ENCODE results near the gene DNPEP. TPM values are rescaled to one million over a fixed set of nuclear protein-coding genes. Genes with fewer than 3 reads are reported as not detected.

Gene DNPEP
- total and polyA plus RNA-seq, 3 experiments from 2014 or later: 69.1 to 116 (median 112) TPM

DNA sequence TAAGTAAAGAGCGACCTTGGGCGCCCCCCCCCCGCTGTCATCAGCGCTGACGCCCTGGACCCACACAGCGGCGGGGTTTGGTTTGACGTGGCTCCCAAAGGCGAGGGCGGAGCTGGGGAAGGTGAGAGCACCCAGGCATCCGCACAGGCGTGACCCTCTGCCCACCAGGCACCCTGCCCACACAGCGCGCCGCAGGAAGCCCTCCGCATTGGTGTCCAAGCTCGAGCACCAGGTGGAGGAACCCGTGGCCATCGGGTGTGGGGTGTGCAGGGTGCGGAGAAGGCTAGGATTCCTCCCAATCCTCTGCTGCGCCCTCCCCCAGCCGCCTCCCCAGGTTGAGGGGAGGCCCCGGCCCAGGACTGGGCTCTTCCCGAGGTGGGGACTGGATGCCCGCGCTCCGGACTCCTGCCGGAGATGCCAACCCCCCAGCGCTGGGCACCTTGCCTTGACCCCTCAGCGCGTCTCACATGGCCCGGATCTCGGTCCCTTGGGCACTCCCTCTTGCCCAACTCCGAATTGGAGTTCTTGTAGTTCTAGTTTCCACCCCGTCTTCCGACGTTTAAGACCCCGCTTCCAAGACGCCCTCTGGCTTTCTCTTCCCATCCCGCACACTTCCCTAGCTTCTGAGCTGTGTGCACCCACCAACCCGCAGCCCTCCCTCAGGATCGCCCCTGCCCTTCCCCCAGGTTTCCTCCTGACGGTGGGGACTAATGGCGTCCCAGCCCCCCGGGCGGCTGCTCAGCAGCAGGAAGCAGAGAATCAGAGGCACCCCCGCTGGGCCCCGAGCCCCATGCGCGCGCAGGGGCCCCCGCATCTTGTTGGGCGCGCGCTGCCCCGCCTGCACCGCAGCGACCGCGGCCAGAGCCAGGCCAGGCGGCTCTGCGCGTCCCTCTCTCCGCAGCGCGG, 29.3 kb downstream of the DNPEP start:
- Histone ChIP-seq H3K36me3 (ENCODE audit: insufficient read depth, low read length) (no peaks in the 10 kb centered on the region), H3K27ac (ENCODE audit: low read depth, low read length) (no peak overlapping the region), H3K4me3 (ENCODE audit: low read length) (no peak overlapping the region), H3K27me3 (ENCODE audit: insufficient read depth, low read length, poor library complexity, severe bottlenecking) (peaks cover 5% of the 10 kb centered on the region), H3K4me1 (ENCODE audit: insufficient read depth, low read length) (no peaks in the 10 kb centered on the region), H3K9me3 (ENCODE audit: low read length) (no peaks in the 10 kb centered on the region)
- H3K4me3 Mint-ChIP-seq: peak overlapping the region in 1 of 7 donors; percentile 56
- H3K36me3 Mint-ChIP-seq: peaks cover 4 to 10% (median 4%) of the 10 kb centered on the region in 3 donors
- POLR2A ChIA-PET: no interaction called here
- H3K9me3 Mint-ChIP-seq: no peaks in the 10 kb centered on the region
- CTCF ChIA-PET: interaction anchor here (0.7 kb wide), 1 partner anchor 202 kb away, joined by 3 read pairs; no protein-coding TSS in a partner anchor
- no peak overlapping the region for H3K27ac Mint-ChIP-seq
- H3K4me1 Mint-ChIP-seq: peaks cover 0 to 5% (median 4%) of the 10 kb centered on the region in 3 donors
- no peak for DNase-seq
- H3K27me3 Mint-ChIP-seq: peaks cover 41 to 62% of the 10 kb centered on the region in 2 donors

DNA sequence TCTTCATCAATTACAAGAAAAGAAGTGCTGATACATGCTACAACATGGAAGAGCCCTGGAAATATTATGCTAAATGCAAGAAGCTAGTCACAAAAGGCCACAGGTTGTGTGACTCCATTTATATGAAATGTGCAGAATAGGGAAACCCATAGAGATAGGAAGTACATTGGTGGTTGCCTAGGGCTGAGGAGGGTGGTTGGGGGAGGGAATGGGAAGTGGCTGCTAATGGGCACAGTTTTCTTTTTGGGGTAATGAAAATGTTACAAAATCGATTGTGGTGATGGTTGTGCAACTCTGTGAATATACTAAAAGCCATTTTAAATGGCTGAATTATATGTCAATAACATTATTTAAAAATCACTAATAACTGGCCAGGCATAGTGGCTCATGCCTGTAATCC, 30.9 kb downstream of the DNPEP start:
- H3K27me3 Mint-ChIP-seq: peaks cover 47 to 70% of the 10 kb centered on the region in 2 donors

DNA sequence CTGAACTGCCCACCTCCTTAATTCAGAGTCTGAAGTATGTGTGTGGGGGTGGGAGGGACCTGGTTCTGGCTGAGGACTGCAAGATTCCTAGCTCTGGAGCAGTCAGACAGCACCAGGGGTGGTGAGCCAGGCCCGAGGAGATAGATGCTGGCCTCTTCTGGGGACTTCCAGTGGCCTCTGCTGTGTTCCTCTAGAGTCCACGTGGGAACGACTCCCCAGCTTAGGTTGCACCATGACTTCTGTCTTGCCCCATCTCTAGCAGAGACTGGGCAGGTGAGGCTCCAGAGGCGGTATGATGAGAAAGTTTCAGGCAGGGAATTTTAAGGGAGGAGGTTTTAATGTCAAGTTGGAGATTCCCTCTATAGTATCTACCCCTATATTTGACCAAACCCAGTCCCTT, 33.1 kb downstream of the DNPEP start:
- ChIA-PET POLR2A (no interaction called here), CTCF (no interaction called here)
- H3K27ac ChIP-seq (ENCODE audit: low read depth, low read length): no peak overlapping the region
- H3K36me3 ChIP-seq (ENCODE audit: insufficient read depth, low read length): no peaks in the 10 kb centered on the region
- Mint-ChIP-seq H3K27me3 (peaks cover 39 to 82% of the 10 kb centered on the region in 2 donors), H3K4me3 (no peak overlapping the region), H3K27ac (peak overlapping the region in 1 of 8 donors; percentile 58), H3K9me3 (no peaks in the 10 kb centered on the region), H3K4me1 (peaks cover 0 to 5% (median 4%) of the 10 kb centered on the region in 3 donors), H3K36me3 (peaks cover 0 to 2% (median 0%) of the 10 kb centered on the region in 3 donors)
- no peaks in the 10 kb centered on the region for H3K9me3 ChIP-seq (ENCODE audit: low read length)
- no peaks in the 10 kb centered on the region for H3K4me1 ChIP-seq (ENCODE audit: insufficient read depth, low read length)
- H3K27me3 ChIP-seq (ENCODE audit: insufficient read depth, low read length, poor library complexity, severe bottlenecking): peaks cover 8% of the 10 kb centered on the region
- DNase-seq: no peak
- H3K4me3 ChIP-seq (ENCODE audit: low read length): no peak overlapping the region

More for the DNA sequence above, 30.9 kb downstream of the DNPEP start:
- Mint-ChIP-seq H3K27ac (no peak overlapping the region), H3K36me3 (peaks cover 0 to 8% (median 0%) of the 10 kb centered on the region in 3 donors), H3K4me1 (peaks cover 0 to 5% (median 4%) of the 10 kb centered on the region in 3 donors), H3K9me3 (no peaks in the 10 kb centered on the region), H3K4me3 (no peak overlapping the region)
- peaks cover 8% of the 10 kb centered on the region for H3K27me3 ChIP-seq (ENCODE audit: insufficient read depth, low read length, poor library complexity, severe bottlenecking)
- POLR2A ChIA-PET: no interaction called here
- no peak overlapping the region for H3K27ac ChIP-seq (ENCODE audit: low read depth, low read length)
- H3K36me3 ChIP-seq (ENCODE audit: insufficient read depth, low read length): no peaks in the 10 kb centered on the region
- DNase-seq: no peak
- CTCF ChIA-PET: no interaction called here
- no peak overlapping the region for H3K4me3 ChIP-seq (ENCODE audit: low read length)
- no peaks in the 10 kb centered on the region for H3K4me1 ChIP-seq (ENCODE audit: insufficient read depth, low read length)
- no peaks in the 10 kb centered on the region for H3K9me3 ChIP-seq (ENCODE audit: low read length)

DNA sequence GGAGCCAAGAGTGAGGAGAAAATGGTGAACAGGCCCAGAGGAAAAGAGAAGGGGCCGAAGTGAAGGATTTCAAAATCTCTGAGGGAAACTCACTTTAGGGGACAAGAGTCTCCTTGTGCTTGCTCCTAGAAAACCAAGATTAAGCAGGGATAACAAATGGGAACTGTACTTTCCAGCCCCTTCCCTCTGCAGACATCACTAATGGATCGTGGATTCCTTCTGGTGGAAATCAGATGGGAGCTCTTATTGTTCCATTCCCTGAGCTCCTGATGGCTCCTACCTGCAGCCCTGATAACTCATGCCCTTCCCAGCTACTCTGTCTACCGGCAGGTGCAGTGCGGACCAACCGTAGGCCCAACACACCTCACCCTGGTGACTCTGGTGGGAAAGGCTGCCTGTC, 34.6 kb downstream of the DNPEP start:
- Histone ChIP-seq H3K27me3 (ENCODE audit: insufficient read depth, low read length, poor library complexity, severe bottlenecking) (peaks cover 8% of the 10 kb centered on the region), H3K36me3 (ENCODE audit: insufficient read depth, low read length) (no peaks in the 10 kb centered on the region), H3K9me3 (ENCODE audit: low read length) (no peaks in the 10 kb centered on the region), H3K4me1 (ENCODE audit: insufficient read depth, low read length) (no peaks in the 10 kb centered on the region), H3K4me3 (ENCODE audit: low read length) (no peak overlapping the region), H3K27ac (ENCODE audit: low read depth, low read length) (no peak overlapping the region)
- peaks cover 0 to 2% (median 0%) of the 10 kb centered on the region in 3 donors for H3K36me3 Mint-ChIP-seq
- peaks cover 0 to 4% (median 0%) of the 10 kb centered on the region in 3 donors for H3K4me1 Mint-ChIP-seq
- H3K27me3 Mint-ChIP-seq: peaks cover 41 to 83% of the 10 kb centered on the region in 2 donors
- CTCF ChIA-PET: interaction anchor here (0.9 to 2.0 kb wide), 5 partner anchors 11 to 107 kb away, joined by 3 to 7 read pairs (median 4); no protein-coding TSS in a partner anchor
- no peak for DNase-seq
- H3K4me3 Mint-ChIP-seq: no peak overlapping the region
- H3K27ac Mint-ChIP-seq: no peak overlapping the region
- POLR2A ChIA-PET: no interaction called here
- no peaks in the 10 kb centered on the region for H3K9me3 Mint-ChIP-seq

DNA sequence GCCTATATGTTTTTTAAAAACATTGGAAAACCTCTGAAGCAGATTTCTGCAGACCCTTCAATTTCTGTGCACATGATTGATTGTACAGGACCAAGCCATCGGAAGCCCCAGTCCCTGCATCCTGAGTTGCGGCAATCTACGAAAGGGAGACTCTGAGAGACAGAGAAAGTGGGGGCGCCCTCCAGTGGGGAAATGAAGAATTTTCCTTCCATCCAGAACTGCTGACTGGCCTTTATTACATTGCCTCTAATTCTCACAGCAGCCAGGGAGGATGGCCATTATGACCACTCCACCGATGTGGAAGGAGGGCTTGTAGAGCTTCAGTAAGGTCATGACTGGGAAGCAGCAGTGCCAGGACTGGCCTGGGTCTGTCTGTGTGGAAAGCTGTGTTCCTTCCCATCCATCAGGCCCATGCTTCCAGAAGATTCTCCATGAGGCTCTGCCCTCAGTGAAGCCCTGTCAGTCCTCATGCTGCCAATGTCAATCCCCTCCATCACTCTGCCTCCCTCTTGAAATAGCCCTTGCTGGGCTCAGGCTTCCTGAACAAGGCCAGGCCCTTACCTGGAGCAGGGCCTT, 35.2 kb downstream of the DNPEP start:
- Mint-ChIP-seq H3K4me1 (peaks cover 0 to 2% (median 0%) of the 10 kb centered on the region in 3 donors), H3K9me3 (no peaks in the 10 kb centered on the region), H3K36me3 (peaks cover 0 to 2% (median 0%) of the 10 kb centered on the region in 3 donors), H3K4me3 (no peak overlapping the region), H3K27ac (peak overlapping the region in 1 of 8 donors; percentile 87), H3K27me3 (peaks cover 40 to 84% of the 10 kb centered on the region in 2 donors)
- no peaks in the 10 kb centered on the region for H3K36me3 ChIP-seq (ENCODE audit: insufficient read depth, low read length)
- DNase-seq: peak; percentile 36 to 64 (median 46)
- H3K27ac ChIP-seq (ENCODE audit: low read depth, low read length): no peak overlapping the region
- no peaks in the 10 kb centered on the region for H3K9me3 ChIP-seq (ENCODE audit: low read length)
- no peak overlapping the region for H3K4me3 ChIP-seq (ENCODE audit: low read length)
- CTCF ChIA-PET: interaction anchor here (1.5 to 2.0 kb wide), 4 partner anchors 10 to 53 kb away, joined by 3 to 7 read pairs (median 5); no protein-coding TSS in a partner anchor
- H3K27me3 ChIP-seq (ENCODE audit: insufficient read depth, low read length, poor library complexity, severe bottlenecking): peaks cover 8% of the 10 kb centered on the region
- POLR2A ChIA-PET: no interaction called here
- no peaks in the 10 kb centered on the region for H3K4me1 ChIP-seq (ENCODE audit: insufficient read depth, low read length)

DNA sequence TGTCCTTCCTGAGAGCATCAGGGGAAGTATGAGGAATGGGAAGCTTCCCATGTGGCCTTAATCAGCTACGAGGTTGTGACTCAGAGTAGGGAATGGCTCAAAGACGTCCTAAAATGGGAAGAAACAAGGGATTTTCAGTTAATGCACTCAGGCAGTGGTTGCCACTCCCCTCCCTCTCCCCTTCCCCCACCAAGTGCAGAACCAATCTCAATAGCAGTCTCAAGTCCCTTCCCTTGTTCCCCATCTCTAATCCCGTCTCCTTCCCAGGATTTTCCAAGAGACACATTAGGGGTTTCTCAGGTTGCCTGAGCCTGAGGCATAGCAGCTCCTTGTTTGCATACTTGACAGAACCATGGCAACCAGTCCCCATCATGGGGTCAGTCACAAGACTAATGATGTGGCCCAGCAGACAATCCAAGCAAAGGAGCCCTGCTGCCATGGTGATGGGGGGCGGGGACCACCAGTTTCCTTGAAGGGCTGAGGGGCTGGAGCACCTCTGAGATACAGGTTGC, 36.9 kb downstream of the DNPEP start:
- no peak overlapping the region for H3K27ac Mint-ChIP-seq

DNA sequence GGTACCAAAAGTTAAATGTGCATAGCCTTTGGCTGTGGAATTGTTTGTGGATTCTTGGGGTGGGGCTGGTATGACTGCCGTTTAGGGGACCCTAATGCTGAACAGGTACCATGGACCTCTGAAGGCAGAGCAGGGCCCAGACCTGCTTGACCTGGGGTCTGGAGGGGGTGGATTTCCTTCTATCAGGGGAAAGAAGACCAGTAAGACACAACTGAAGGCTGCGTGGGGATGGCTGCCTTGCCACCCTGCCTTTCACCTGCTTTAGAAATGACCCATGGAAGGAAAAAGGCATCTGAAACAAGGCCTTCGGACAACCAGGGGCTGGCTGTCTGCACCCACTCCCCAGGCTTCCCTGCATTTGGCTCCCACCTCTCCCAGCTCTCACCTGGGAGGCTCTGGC, 37.5 kb downstream of the DNPEP start:
- CTCF ChIA-PET: interaction anchor here (1.8 to 2.3 kb wide), 2 partner anchors 55 to 191 kb away, joined by 4 to 5 read pairs; no protein-coding TSS in a partner anchor
- Histone ChIP-seq H3K4me1 (ENCODE audit: insufficient read depth, low read length) (no peaks in the 10 kb centered on the region), H3K36me3 (ENCODE audit: insufficient read depth, low read length) (no peaks in the 10 kb centered on the region), H3K27ac (ENCODE audit: low read depth, low read length) (no peak overlapping the region), H3K27me3 (ENCODE audit: insufficient read depth, low read length, poor library complexity, severe bottlenecking) (peaks cover 3% of the 10 kb centered on the region), H3K4me3 (ENCODE audit: low read length) (no peak overlapping the region), H3K9me3 (ENCODE audit: low read length) (no peaks in the 10 kb centered on the region)
- no peak for DNase-seq
- Mint-ChIP-seq H3K27me3 (peaks cover 21 to 82% of the 10 kb centered on the region in 2 donors), H3K4me3 (no peak overlapping the region), H3K36me3 (no peaks in the 10 kb centered on the region), H3K9me3 (no peaks in the 10 kb centered on the region), H3K4me1 (no peaks in the 10 kb centered on the region), H3K27ac (no peak overlapping the region)
- POLR2A ChIA-PET: no interaction called here

More for the DNA sequence above, 36.9 kb downstream of the DNPEP start:
- H3K27ac ChIP-seq (ENCODE audit: low read depth, low read length): no peak overlapping the region
- POLR2A ChIA-PET: no interaction called here
- Mint-ChIP-seq H3K4me1 (no peaks in the 10 kb centered on the region), H3K9me3 (no peaks in the 10 kb centered on the region), H3K36me3 (no peaks in the 10 kb centered on the region), H3K27me3 (peaks cover 26 to 83% of the 10 kb centered on the region in 2 donors), H3K4me3 (no peak overlapping the region)
- H3K9me3 ChIP-seq (ENCODE audit: low read length): no peaks in the 10 kb centered on the region
- H3K27me3 ChIP-seq (ENCODE audit: insufficient read depth, low read length, poor library complexity, severe bottlenecking): peaks cover 3% of the 10 kb centered on the region
- DNase-seq: no peak
- CTCF ChIA-PET: interaction anchor here (1.8 to 2.3 kb wide), 2 partner anchors 56 to 192 kb away, joined by 4 to 5 read pairs; no protein-coding TSS in a partner anchor
- H3K36me3 ChIP-seq (ENCODE audit: insufficient read depth, low read length): no peaks in the 10 kb centered on the region
- H3K4me3 ChIP-seq (ENCODE audit: low read length): no peak overlapping the region
- no peaks in the 10 kb centered on the region for H3K4me1 ChIP-seq (ENCODE audit: insufficient read depth, low read length)

All from CD8-positive, alpha-beta memory T cell (primary cell).